Measurements from ENCODE around the gene RPL35A. TPM values are rescaled to one million over a fixed set of nuclear protein-coding genes. Genes with fewer than 3 reads are reported as not detected.
"Not testable (repeated sequence)": the region's sequence is repeated elsewhere in the genome, so short reads cannot be mapped to it uniquely, and the experiment has no call there.

The RPL35A gene
- total and polyA plus RNA-seq, 5 experiments from 2014 or later, result 1,870 to 2,647 (median 2,221) TPM

DNA sequence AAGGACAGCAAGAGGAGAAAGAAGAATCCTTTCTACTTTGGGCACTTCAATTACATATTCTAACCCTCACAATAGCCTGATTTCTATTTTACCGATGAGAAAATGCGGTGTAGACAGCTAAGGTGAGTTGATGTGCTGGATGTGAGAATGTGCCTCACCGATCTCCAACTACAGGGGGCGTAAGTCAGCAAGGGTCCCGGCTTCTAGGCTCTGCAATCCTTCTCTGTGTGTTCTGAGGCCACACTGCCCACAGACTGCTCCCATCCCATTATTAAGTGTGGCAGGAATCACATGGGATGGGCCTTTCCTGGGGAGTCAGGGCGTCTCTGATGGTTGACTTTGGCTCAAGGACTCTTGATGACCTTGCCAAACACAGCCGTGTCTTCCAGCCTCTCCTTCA, 23.6 kb upstream of the RPL35A start:
- Mint-ChIP-seq H3K4me3 (no peak overlapping the region), H3K36me3 (peaks cover 15 to 64% (median 36%) of the 10 kb centered on the region in 3 donors), H3K4me1 (peaks cover 0 to 2% (median 0%) of the 10 kb centered on the region in 4 donors), H3K9me3 (peaks cover 0 to 2% (median 0%) of the 10 kb centered on the region in 9 donors), H3K27me3 (no peaks in the 10 kb centered on the region), H3K27ac (no peak overlapping the region)
- no peak for ATAC-seq
- no peak for DNase-seq
- POLR2A ChIA-PET, result no interaction called here

DNA sequence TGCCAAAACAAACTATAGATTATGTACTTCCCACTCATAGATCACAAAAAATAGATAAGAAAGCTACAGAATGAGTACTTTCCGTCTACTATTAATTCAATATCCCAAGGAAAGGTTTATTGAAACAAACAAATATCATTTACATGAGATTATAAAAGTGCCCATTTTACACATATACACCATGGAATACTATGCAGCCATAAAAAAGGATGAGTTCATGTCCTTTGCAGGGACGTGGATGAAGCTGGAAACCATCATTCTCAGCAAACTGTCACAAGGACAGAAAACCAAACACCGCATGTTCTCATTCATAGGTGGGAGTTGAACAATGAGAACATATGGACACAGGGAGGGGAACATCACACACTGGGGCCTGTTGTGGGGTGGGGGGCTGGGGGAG, 22.4 kb upstream of the RPL35A start:
- ATAC-seq, H3K4me3 Mint-ChIP-seq, DNase-seq, H3K27ac Mint-ChIP-seq, POLR2A ChIA-PET, H3K4me1 Mint-ChIP-seq, H3K9me3 Mint-ChIP-seq, H3K27me3 Mint-ChIP-seq: not testable (repeated sequence)
- peaks cover 15 to 62% (median 33%) of the 10 kb centered on the region in 3 donors for H3K36me3 Mint-ChIP-seq

DNA sequence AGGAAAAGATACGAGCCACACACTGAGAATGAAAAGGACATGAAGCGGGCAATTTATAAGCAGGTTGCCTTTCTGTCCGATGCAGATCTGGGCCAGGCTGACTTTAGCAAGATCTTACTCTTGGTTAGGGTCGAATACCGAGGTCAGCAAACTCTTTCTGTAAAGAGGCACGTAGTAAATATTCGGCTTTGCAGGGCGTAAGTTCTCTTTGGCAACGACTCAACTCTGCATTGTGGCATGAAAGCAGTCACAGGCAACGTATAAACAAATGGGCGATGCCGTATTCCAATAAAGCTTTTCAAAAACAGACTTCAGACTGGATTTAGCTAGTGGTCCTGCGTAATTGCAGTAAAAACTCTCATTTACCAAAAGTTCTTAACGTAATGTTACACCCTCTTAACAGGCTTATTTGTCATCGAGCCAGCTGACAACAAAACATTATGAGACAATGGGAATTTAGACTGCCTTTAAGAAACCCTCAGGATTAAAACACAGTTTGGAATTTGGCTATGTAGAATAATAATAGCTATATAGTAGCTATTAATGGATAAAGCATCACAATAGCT, 13.1 kb upstream of the RPL35A start:
- POLR2A ChIA-PET, result interaction anchor here (0.7 kb wide), 1 partner anchor 102 kb away, joined by 5 read pairs; no protein-coding TSS in a partner anchor
- H3K4me3 Mint-ChIP-seq, result no peak overlapping the region

DNA sequence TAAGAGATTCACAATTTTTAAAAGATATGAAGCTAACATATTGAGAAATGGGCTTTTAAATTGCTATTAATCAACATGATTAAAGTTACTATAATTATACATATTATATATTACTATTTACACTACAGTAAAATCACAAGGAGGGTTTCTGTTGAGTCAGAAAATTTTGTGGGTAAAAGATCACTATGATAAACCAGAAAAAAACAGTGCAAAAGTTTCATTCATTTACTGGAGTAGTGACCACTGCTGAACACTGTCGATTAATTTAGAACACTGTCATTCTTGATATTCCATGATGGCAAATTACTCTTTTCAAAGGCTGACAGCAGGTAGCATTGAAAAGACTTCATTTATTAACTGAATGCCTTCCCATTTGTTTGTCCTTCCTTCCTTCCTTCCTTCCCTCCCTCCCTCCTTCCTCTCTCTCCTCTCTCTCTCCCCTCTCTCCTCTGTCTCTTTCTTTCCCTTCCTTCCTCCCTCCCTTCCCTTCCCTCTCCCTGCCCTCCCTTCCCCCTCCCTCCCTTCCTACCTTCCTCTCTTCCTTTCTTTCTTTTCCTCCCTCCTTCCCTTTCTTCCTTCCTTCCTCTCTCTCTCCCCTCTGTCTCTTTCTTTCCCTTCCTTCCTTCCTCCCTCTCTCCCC, 9.1 kb upstream of the RPL35A start:
- Mint-ChIP-seq H3K27me3 (no peaks in the 10 kb centered on the region), H3K36me3 (peaks cover 0 to 8% (median 0%) of the 10 kb centered on the region in 3 donors), H3K4me3 (no peak overlapping the region), H3K4me1 (peaks cover 0 to 2% (median under 1%) of the 10 kb centered on the region in 4 donors), H3K9me3 (no peaks in the 10 kb centered on the region), H3K27ac (no peak overlapping the region)
- DNase-seq (no peak), ATAC-seq (no peak)
- POLR2A ChIA-PET, result no interaction called here

More for the DNA sequence above, 13.1 kb upstream of the RPL35A start:
- no peaks in the 10 kb centered on the region for H3K27me3 Mint-ChIP-seq
- no peak for DNase-seq
- no peaks in the 10 kb centered on the region for H3K4me1 Mint-ChIP-seq
- H3K36me3 Mint-ChIP-seq, result peaks cover 0 to 15% (median 5%) of the 10 kb centered on the region in 3 donors
- no peaks in the 10 kb centered on the region for H3K9me3 Mint-ChIP-seq
- ATAC-seq, result no peak
- H3K27ac Mint-ChIP-seq, result no peak overlapping the region

DNA sequence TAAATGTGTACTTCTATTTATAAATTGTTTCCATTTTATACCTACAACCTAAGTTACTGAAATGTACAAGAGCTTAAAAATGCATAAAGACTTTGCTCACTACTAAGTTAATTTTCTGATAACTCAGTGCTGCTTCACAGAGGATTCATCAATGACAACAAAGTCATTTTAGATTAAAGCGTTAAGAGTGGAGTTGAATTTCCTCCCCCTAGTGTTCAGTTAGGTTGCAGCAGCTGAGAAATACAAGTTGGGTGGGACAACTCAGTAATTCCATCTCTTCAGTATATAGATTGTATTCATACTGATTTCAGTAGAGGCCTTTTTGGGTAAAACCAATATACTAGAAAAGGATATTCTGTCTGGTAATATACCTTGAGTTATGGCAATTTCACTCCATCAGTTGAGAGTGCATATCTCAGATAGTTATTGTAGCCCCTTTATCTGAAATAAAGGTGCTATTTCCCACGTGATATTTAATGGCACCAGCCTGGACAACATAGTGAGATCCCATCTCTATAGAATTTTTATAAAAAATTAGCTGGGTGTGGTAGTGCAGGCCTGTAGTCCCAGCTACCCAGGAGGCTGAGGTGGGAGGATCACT, 6.9 kb upstream of the RPL35A start:
- Mint-ChIP-seq H3K27me3 (no peaks in the 10 kb centered on the region), H3K4me3 (no peak overlapping the region), H3K9me3 (no peaks in the 10 kb centered on the region), H3K36me3 (peaks cover 0 to 2% (median 0%) of the 10 kb centered on the region in 3 donors), H3K27ac (no peak overlapping the region), H3K4me1 (peaks cover 0 to 2% (median under 1%) of the 10 kb centered on the region in 4 donors)
- DNase-seq, result peak in 6 of 10 donors; percentile 11 to 61 (median 38)
- POLR2A ChIA-PET, result no interaction called here
- peak; percentile 84 to 89 for ATAC-seq

DNA sequence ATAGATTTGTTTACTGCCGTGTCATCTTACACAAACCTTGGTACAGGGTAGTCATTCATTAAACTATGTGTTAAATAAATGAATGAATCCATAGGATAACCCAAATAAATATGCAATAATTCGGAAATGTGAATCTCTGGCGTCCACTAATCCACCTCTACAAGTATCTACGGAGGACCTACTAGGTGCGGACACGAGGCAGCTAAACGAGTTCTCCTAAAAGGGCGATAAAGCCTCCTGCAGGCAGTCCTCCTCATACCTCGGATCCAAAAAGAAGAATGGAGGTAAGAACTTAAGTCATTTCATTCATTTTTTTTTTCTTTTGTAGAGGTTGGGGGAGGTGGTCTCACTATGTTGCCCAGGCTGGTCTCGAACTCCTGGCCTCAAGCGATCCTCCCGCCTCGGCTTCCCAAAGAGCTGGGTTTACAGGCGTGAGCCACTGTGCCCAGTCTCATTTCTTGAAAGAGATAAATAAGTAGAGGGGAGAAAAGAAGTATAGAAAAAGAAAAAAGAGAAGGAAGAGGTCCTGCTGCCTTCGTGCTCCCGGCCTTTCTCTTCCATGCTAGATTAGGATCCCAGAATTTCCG, 706 bp upstream of the RPL35A start:
- Mint-ChIP-seq H3K4me3 (peak overlapping the region; percentile 98 to 100 (median 99)), H3K4me1 (peaks cover 22 to 47% (median 41%) of the 10 kb centered on the region in 4 donors), H3K36me3 (peaks cover 7 to 40% (median 21%) of the 10 kb centered on the region in 3 donors), H3K27me3 (no peaks in the 10 kb centered on the region), H3K27ac (peak overlapping the region; percentile 97 to 100 (median 100)), H3K9me3 (no peaks in the 10 kb centered on the region)
- POLR2A ChIA-PET, result interaction anchor here (0.6 to 5.6 kb wide), 5 partner anchors 11 to 237 kb away, joined by 3 to 67 read pairs (median 3); partner anchors contain the start of genes LMLN and LRCH3
- DNase-seq (no peak), ATAC-seq (peak; percentile 3 to 23)

DNA sequence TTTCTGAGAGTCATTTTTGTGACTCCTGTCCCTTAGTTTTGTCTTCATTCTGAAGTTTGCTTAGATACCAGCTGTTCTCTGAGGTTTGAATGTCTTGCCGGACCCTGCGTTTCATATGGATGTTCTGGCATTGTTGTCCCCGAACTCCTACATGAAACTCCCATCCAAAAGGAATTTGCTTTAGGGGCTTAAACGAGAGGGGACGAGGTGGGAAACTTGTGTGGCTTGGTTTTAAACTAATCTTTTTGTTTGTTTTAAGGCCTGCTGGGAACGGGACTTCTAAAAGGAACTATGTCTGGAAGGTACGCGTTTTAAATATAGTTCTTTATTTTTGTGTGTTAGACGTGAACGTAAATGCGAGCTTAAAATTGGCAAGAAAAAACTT, 679 bp downstream of the RPL35A start:
- Mint-ChIP-seq H3K36me3 (peaks cover 7 to 54% (median 33%) of the 10 kb centered on the region in 3 donors), H3K4me3 (peak overlapping the region; percentile 98 to 100 (median 99)), H3K4me1 (peaks cover 22 to 49% (median 44%) of the 10 kb centered on the region in 4 donors), H3K27me3 (no peaks in the 10 kb centered on the region), H3K9me3 (no peaks in the 10 kb centered on the region), H3K27ac (peak overlapping the region; percentile 97 to 100 (median 100))
- no peak for DNase-seq
- no peak for ATAC-seq
- POLR2A ChIA-PET, result interaction anchor here (0.8 to 5.6 kb wide), 5 partner anchors 10 to 159 kb away, joined by 3 to 67 read pairs (median 3); partner anchors contain the start of genes LMLN and LRCH3

DNA sequence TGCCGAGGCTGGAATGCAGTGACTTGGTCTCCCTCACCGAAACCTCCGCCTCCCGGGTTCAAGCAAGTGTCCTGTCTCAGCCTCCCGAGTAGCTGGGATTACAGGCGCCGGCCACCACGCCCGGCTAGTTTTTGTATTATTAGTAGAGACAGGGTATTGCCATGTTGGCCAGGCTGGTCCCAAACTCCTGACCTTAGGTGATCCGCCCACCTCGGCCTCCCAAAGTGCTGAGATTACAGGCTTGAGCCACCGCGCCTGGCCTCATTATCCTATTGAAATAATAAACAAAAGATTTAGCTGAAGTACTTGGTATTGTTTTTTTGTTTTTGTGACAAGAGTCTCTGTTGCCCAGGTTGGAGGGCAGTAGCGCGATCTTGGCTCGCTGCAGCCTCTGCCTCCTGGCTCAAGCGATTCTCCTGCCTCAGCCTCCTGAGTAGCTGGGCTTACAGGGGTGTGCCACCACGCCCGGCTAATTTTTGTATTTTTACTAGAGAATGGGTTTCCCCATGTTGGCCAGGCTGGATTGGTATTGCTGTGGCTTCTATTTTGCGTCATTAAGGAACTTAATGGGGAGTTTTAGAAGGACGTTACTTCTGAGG, 1.5 kb downstream of the RPL35A start:
- Mint-ChIP-seq H3K4me1 (peaks cover 22 to 51% (median 44%) of the 10 kb centered on the region in 4 donors), H3K27me3 (no peaks in the 10 kb centered on the region), H3K27ac (peak overlapping the region; percentile 97 to 100 (median 100)), H3K4me3 (peak overlapping the region; percentile 98 to 100 (median 99)), H3K36me3 (peaks cover 7 to 62% (median 40%) of the 10 kb centered on the region in 3 donors), H3K9me3 (no peaks in the 10 kb centered on the region)
- POLR2A ChIA-PET, result interaction anchor here (0.9 to 5.6 kb wide), 3 partner anchors 9 to 55 kb away, joined by 3 to 67 read pairs (median 3); partner anchors contain the start of gene LMLN
- no peak for DNase-seq
- no peak for ATAC-seq

DNA sequence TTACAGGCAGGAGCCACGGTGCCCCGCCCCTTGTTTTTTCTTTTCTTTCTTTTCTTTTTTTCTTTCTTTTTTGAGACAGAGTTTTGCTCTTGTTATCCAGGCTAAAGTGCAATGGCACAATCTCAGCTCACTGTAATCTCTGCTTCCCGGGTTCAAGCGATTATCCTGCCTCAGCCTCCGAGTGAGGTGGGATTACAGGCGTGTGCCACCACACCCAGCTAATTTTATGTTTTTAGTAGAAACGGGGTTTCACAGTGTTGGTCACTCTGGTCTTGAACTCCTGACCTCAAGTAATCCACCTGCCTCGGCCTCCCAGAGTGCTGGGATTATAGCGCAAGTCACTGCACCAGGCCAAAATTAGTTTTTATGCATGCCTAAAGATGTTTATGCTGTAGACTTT, 2.5 kb downstream of the RPL35A start:
- H3K36me3 Mint-ChIP-seq, result peaks cover 7 to 72% (median 44%) of the 10 kb centered on the region in 3 donors
- peak overlapping the region in 5 of 10 donors; percentile 15 to 63 (median 41) for H3K27ac Mint-ChIP-seq
- POLR2A ChIA-PET, result interaction anchor here (5.6 kb wide), 1 partner anchor 8 kb away, joined by 67 read pairs; the partner anchor contains the start of gene LMLN
- H3K27me3 Mint-ChIP-seq, result no peaks in the 10 kb centered on the region
- ATAC-seq (no peak), DNase-seq (no peak)
- H3K9me3 Mint-ChIP-seq, result no peaks in the 10 kb centered on the region
- H3K4me1 Mint-ChIP-seq, result peaks cover 22 to 56% (median 48%) of the 10 kb centered on the region in 4 donors
- H3K4me3 Mint-ChIP-seq, result peak overlapping the region; percentile 12 to 99 (median 50)

DNA sequence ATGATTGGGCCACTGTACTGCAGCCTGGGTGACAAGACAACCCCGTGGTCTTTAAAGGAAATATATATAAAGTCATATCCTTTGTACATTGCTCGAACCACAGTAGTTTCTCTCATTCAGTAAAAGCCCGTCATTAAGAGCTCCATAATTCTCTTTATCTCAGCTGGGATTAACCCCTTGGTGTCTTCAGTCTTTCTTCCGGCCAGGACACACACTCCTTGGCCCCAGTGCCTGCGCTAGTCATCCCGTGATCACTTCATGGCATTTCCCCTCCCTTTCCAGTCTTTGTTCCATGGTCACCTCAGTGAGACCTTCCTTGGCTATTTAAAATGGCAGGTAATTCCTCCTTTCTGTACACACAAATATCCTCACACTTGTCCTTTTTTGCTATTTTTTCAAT, 3.3 kb downstream of the RPL35A start:
- H3K27me3 Mint-ChIP-seq, result no peaks in the 10 kb centered on the region
- H3K36me3 Mint-ChIP-seq, result peaks cover 7 to 78% (median 44%) of the 10 kb centered on the region in 3 donors
- peak overlapping the region in 9 of 10 donors; percentile 25 to 87 (median 71) for H3K27ac Mint-ChIP-seq
- peak overlapping the region; percentile 11 to 80 (median 54) for H3K4me3 Mint-ChIP-seq
- H3K4me1 Mint-ChIP-seq, result peaks cover 22 to 64% (median 57%) of the 10 kb centered on the region in 4 donors
- DNase-seq (no peak), ATAC-seq (no peak)
- H3K9me3 Mint-ChIP-seq, result no peaks in the 10 kb centered on the region
- POLR2A ChIA-PET, result interaction anchor here (5.6 kb wide), 1 partner anchor 7 kb away, joined by 67 read pairs; the partner anchor contains the start of gene LMLN

DNA sequence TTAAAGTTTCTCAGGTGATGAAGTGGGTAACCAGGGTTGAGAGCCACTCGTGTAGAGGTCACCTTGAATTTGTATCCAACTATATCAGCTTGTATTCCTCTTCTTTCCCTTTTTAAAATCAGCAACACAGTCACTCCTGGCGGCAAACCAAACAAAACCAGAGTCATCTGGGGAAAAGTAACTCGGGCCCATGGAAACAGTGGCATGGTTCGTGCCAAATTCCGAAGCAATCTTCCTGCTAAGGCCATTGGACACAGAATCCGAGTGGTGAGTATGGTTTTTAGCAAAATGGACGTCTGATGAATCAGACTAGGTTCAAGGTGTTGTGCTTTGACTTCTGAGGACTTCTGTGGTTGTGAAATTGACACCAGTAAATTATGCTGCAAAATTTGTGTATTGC, 3.9 kb downstream of the RPL35A start:
- Mint-ChIP-seq H3K9me3 (no peaks in the 10 kb centered on the region), H3K4me3 (peak overlapping the region in 7 of 10 donors; percentile 7 to 71 (median 49)), H3K36me3 (peaks cover 7 to 80% (median 44%) of the 10 kb centered on the region in 3 donors), H3K4me1 (peaks cover 22 to 66% (median 61%) of the 10 kb centered on the region in 4 donors), H3K27me3 (no peaks in the 10 kb centered on the region), H3K27ac (peak overlapping the region in 7 of 10 donors; percentile 1 to 87 (median 71))
- ATAC-seq (no peak), DNase-seq (no peak)
- POLR2A ChIA-PET, result interaction anchor here (5.6 kb wide), 1 partner anchor 7 kb away, joined by 67 read pairs; the partner anchor contains the start of gene LMLN
